Measurements from ENCODE around the gene C2orf76.
"Not testable (repeated sequence)": the region's sequence is repeated elsewhere in the genome, so short reads cannot be mapped to it uniquely, and the experiment has no call there.

Gene C2orf76

DNA sequence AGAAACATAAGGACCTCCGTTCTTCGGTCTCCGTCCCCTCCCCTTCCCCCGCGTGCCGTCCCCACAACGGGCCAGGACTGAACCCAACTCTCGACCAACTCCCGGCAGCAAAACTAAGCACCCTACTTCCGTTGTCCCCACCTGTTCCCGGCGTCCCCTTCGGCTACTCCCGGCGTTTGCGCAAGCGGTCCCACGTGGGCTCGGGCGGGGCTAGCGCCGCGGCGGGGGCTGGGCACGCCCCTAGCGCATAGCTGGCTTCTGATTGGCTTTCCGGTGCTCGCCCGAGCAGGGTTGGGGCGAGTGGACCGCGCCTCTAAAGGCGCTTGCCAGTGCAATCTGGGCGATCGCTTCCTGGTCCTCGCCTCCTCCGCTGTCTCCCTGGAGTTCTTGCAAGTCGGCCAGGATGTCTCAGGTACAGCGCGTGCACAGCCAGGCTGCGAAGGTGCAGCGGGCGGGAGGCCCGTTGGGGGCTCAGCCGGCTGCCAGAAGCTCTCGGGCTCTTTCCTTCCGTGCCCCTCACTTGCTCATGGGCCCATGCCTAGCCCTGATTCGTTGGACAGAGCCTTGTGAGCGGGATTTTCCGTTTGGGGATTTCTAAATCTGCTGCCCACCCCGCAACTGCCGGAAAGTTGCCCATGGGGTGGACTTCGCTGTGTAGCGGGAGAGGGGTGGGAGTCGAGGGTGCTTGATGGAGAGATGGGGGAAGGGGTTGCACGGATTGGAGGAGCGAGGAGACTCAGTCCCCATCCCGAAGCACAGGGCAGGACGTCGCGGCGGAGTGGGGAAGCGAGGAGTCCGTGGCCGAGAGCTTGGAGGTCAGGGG, at the start of gene C2orf76, which contains the start of gene DBI:
C2orf76 (minus strand) TSS at position 186 of the 823 bp plus-strand sequence. CDS start 26,875 bp downstream, outside the sequence.
DBI (plus strand) TSS at position 329 of the 823 bp plus-strand sequence; CDS start at position 404, 75 bp downstream.
- DNase-seq = peak; percentile 96

DNA sequence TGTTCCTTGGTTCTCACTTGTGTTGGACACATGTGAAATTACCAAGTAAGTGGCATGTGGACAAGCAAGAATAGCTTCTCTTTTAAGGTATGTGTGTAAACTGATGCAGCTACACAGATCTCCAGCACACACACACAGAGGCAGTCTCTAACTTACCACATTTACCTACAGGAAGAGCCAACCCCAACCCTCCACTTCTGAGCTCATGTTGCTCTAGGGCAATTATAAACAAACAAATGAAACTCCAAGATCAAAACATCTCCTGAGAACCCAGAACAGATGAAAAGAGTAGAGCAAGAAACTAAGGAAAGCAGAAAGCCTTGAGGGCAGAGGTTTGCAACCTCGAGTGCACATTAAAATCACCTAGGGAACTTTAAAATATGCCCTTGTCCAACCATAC, 49.0 kb upstream of the C2orf76 start:
- no peak for DNase-seq

DNA sequence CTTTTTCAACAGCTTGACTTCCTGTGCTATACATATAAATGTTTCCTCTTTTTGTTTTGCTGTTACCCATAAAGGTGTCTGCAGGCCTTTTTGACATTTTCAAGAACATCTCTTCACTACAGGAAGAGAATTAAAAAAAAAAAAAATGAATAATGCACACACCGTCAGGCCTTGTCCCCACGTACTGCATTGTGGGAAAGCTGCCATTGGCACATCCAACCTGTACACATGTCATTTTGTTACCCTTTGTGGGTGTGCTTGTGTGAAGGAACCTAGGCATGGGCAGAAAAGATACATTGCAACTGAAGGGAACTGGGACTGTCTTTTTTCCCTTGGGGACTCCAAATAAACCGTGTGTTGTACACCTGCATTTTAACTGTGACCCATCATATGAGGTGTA, 48.3 kb upstream of the C2orf76 start:
- no peak for DNase-seq

DNA sequence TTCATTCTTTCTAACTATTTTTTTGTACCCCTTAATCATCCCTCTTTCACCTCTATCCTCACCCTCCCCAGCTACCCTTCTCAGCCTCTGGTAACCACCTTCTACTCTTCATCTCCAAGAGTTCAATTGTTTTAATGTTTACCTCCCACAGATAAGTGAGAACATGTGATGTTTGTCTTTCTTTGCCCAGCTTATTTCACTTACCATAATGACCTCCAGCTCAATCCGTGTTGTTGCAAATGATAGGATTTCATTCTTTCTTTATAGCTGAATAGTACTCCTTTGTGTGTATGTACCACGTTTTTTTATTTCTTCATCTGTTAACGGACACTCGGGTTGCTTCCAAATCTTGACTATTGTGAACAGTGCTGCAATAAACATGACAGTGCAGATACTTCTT, 42.9 kb upstream of the C2orf76 start:
- DNase-seq = no peak

DNA sequence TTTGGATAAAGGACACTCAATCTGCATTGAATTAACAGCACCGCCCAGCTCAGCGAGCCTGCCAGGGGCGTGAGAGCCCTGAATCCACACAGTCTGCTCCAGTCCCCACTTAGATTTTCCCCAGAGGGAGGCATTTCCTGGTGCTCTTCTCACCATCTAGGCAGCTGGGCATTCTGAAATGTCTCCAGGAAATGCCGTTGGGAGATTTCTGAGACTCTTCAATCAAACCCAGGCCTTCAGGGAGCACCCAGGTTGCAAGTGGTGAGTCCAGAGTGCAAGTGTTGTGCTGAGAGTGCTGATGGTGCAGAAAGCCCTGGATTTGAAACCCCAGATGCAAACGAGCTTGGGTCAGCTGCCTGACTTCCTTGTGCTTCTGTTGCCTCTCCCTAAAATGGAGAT, 41.6 kb upstream of the C2orf76 start:
- DNase-seq = no peak

DNA sequence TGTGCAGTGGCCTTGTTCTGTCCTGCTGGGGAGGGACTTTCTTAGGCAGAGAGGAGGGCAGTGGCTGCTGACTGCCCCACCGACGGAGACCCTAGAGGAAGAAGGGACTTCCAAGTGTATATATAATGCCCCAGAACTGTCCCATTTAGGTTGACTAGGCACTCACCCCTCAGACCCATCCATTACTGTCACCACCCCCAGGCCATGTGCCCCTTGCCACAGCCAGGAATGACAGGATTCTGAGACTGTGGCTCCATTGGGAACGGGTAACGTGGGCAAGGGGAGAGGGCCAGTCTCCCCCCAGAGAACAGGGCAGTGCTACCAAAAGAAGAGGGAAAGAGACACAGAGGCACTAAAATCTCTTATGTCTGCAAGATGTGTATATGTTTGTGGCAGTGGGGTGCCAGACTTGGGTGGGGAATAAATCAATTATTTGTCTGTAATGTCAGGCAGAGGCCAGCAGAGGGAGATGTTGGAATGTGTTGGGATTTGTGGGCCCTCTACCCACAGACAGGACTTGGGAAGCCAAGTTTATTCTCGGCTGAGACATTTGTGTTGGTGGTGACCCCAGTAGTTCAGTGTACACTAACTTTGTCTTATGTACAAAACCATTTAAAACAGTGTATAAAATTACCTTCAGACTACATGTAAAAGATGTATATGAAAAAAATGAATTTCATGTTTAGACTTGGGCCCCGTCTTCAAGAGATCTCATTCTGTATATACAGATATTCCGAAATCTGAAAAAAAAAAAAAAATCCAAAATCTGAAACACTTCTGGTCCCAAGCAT, 41.0 kb upstream of the C2orf76 start:
- DNase-seq = no peak

DNA sequence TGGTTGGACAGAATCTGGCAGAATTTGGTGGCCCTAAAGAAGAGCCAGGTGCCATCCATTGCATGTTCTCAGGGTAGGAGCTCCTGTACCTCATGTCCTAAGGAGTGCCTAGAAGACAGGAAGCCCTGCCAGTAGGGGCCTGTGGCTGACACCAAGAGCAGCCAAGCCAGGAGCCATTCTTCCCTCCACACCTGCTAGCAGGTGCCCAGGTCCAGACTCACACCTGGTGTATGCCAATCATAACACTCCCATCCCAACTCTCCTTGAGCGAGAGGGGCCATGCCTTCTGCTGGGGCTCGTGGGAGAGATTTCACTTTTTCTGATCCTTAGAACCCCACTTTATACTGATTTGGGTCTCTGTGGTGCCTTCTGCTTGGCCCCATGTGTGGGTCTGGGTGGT, 38.5 kb upstream of the C2orf76 start:
- DNase-seq = no peak

DNA sequence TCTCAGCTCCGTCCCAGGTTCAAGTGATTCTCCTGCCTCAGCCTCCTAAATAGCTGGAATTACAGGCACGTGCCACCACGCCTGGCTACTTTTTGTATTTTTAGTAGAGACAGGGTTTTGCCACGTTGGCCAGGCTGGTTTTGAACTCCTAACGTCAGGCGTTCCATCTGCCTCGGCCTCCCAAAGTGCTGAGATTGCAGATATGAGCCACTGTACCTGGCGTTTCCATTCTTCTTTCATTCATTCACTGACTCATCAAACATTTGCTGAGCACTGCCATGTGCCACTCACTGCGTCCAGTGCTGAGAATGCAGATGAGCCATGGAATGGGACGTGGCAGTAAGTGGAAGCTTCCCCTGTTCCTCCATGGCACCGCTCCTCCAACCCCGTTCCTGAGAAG, 37.0 kb upstream of the C2orf76 start:
- not testable (repeated sequence) for DNase-seq

DNA sequence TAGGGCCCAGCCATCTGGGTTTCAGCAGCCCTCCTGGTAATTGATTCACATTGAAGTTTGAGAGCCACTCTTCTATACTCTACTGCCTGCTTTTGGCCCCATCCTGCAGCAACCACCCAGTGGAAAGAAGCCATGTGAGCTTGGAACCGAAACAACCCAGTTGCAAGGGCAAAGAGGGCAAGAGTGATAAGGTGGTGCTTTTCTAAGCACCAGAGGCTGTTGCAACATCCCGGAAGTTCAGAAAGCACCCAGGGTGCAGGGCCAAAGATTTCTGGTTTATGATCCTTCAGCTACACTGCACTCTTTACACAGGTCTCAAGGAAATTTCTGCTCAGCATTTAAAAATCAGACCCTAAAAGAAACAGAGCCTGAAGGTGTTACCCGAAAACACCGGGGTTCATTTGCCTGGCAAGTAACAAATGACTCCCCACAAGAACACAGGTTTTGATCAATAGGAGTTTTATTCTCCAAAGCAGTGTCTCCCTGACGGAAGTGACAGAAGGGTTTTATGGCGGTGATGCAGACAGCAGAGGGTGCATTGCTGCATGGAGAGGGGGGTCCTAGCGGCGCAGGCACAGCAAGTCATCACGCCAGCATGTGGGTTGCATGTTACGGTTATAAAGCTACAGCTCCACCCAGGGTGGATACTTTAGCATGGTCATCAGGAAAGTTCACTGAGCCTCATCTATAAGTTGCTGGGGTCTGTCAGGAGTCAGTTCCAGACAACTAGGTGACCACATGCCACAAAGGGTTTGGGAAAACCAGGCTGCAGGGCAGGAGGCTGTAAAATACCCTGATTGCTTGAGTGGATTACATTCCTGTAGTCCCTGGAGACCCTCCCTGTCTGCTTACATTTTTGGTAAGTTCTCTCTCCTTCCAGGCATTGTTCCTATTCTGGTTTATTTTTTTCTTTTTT, 36.3 kb upstream of the C2orf76 start:
- no peak for DNase-seq

DNA sequence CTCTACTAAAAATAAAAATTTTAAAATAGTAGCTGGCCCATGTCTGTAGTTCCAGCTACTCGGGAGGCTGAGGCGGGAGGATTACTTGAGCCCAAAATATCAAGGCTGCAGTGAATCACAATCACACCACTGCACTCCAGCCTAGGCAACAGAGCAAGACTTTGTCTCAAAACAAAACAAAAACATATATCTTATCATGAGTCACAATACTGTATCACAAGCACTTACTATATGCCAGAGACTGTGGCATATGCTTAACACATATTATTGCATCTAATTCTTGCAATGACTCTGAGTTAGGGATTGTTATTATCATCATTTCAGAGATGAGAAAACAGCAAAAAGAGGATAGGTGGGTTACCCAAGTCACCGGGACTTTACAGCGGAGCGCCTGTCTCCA, 35.5 kb upstream of the C2orf76 start:
- DNase-seq = no peak

DNA sequence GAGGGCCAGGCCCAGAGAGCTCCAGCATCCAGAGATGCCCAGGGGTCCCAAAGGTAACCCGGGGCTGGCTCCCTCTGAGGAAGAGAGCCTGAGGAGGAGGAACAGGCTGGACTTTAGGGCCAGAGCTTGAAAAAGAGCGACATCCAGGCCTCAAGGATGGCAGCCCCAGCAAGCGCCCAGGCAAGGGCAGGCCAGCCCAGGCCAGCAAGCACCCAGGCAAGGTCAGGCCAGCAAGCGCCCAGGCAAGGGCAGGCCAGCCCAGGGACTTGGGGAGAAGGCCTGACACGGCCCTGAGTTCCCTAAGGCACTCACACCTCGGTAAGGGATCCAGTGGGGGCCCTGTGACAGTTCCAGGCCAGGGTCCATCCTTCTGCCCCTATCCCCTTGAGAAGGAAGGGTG, 30.6 kb upstream of the C2orf76 start:
- no peak for DNase-seq

DNA sequence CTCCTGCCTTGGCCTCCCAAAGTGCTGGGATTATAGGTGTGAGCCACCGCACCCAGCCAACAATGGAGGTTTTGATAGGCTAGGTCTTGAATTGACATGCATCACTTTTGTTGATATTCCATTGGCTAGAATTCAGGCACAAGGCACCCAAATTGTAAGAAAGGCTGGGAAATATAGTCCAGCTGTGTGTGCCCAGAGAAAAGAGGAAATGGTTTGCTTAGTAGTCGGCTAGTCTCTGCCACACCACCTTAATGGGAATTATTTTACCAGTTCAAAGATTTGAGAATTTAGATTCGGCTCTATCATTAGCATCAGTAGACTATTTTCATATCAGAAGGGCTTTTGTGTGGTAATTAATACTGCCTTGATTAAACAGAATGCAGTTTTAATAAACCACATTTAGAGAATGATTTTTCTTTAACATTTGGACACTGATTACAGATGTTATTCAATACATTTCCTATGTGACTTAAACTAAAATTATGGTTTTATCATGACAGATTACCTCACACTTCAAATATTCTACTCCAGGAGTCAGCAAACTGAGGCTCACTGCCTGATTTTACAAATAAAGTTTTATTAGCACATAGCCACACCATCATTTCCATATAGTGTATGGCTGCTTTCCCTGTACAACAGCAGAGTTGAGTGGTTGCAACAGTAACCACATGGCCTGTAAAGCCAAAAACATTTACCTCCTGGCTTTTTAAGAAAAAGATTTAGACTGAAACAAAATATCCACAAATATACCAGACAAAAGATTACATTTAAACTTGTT, 27.5 kb upstream of the C2orf76 start:
- DNase-seq = no peak

DNA sequence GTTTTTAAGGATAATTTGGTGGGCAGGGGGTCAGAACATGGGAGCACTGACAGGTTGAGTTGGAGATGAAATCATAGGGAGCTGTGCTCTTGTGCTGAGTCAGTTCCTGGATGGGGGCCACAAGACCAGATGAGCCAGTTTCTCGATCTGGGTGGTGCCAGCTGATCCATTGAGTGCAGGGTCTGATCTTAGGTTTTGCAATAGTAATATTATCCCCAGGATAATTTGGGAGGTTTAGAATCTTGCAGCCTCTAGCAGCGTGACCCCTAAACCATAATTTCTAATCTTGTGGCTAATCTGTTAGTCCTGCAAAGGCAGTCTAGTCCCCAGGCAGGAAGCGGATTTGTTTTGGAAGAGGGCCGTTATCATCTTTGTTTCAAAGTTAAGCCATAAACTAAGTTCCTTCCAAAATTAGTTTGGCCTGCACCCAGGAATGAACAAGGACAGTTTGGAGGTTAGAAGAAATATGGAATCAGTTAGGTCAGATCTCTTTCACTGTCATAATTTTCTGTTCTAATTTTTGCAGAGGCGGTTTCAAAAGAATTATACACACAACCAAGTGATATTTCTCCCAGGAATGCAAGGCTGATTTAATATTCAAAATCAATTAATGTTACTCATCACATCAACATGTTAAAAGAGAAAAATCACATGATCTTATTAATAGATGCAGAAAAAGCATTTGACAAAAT, 23.1 kb upstream of the C2orf76 start:
- no peak for DNase-seq

DNA sequence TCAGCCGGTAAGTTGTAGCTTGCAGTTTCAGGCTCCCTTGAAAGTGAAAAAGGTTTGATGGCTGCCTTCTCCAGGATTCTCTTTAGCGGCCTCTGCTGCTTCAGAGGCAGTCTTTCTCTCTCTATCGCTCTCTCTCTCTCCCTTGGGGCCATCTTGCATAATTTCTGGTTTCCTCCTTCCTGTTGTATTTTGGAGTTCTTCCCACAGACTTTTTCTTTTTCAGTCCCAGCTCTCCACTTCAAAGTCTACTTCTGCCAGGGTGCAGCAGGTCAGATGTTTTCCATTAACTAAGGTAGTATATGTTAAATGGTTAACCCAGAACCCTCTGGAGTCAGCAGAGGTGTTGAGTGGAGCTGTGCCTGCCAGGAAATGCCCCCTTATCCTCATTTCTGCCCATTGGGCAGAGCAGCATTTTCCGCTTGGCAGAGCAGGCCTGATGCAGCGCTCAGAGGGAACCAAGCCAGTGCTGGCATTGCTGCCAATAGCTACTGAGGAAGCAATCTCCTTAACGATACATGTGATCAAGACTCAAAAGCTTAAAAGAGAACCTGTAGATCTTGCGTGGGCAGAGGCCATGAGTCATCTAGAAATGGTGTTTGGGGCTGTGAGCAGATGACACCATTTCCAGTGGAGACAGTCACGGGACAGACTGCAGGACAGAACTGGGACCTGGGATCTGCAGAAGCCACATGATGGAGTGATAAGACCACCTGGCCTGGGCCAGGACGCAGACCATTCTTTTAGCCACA, 20.9 kb upstream of the C2orf76 start:
- DNase-seq = peak; percentile 67

DNA sequence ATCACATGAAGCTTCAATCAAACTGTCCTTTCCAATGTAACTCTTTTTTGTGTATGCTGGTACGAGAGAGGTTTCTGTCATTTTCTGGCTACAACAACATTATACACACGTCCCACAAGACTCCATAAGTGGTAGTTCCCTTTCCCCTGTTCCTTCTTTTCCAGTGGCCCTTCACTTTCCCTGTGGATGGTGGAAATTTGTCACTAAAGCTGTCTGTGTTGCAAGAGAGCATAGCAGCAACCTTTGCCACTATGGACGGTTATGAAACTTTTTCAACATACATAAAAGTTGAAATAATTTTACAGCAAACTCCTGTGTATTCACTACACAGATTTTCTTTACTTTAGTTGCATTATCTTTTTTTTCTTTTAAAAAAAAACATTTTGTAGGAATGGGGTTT, 18.8 kb upstream of the C2orf76 start:
- DNase-seq = no peak

DNA sequence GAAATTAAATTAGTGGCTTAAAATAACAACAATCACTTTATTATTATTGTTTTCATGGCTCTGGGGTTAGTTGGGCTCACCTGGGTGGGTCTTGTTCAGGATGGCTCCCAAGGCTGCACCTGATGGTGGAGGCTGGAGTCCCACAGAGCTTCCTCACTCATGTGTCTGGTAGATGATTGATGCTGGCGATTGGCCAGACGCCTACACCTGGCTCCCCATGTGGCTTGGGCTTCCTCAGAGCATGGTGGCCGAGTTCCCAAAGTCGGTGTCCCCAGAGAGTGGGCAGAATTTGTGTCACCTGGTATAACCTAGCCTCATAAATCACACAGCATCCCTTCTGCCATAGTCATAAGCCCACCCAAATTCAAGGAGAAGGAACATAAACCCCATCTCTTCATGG, 18.3 kb upstream of the C2orf76 start:
- no peak for DNase-seq

DNA sequence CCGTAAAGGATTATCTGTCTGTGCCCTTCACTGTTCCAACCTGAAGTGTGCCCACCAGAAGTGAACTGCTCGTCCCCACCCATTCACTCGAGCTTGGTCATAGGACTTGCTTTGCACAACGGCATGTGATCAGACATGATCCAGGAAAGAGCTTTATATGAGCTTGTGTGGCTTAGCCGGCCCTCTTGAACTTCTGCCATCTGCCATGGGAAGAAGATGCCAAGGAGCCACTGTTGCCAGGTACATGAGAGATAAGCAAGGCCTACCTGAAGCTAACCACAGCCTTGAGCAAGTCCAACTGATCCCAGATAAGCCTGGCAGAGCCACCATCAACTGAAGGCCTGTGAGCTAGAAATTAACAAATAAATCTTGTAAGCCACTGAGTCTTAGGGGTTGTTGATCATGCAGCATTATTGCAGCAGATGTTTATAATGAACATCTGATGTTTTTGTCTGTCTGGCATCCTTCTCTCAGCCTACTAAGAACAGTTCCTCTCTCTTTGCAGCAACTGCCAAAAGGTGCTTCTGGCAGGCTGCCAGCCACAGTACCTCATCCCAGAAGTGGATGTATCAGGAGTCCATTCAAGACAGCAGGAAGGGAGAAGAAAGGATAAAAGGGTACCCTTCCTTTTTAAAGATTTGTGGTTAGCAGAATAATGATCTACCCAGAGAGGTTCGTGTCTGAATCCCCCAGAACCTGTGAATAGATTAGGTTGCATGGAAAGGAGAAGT, 16.9 kb upstream of the C2orf76 start:
- DNase-seq = no peak

DNA sequence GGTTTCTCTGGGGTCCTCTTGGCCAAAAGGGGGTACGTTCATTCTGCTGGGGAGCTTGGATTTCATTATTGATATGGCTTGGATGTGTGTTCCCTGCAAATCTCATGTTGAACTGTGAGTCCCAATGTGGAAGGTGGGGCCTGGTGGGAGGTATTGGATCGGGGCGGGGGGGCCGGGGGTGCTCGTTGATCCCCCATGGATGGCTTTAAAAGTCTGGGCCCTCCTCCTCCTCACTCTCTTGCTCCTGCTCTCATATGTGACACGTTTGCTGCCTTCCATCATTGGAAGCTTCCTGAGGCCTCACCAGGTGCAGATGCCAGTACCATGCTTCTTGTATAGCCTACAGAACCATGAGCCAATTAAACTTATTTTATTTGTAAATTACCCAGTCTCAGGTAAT, 11.9 kb upstream of the C2orf76 start:
- no peak for DNase-seq

DNA sequence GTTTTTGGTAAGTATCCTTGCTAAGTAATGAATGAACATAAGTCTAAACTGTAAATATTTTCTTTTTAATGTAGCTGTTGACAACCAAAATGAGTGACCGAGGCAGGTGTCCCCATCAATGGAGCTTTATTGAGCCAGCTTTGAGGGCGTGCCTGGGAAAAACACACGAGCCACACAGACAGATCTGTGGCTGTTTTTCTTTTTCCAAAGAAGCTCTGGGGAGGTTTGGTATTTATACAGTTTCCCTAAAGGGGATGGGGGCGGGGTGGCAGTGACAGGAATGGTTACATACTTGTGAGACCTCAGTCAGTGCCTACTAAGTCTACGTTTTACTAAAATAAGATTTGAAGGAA, 11.3 kb upstream of the C2orf76 start:
- peak; percentile 48 for DNase-seq

Data from left hindlimb (tissue), 1 donor.